Measurements from ENCODE around the gene MYO5A. TPM values are rescaled to one million over a fixed set of nuclear protein-coding genes. Genes with fewer than 3 reads are reported as not detected.

Gene MYO5A
- total RNA-seq, 1 experiment from 2014 or later: 17.6 TPM

DNA sequence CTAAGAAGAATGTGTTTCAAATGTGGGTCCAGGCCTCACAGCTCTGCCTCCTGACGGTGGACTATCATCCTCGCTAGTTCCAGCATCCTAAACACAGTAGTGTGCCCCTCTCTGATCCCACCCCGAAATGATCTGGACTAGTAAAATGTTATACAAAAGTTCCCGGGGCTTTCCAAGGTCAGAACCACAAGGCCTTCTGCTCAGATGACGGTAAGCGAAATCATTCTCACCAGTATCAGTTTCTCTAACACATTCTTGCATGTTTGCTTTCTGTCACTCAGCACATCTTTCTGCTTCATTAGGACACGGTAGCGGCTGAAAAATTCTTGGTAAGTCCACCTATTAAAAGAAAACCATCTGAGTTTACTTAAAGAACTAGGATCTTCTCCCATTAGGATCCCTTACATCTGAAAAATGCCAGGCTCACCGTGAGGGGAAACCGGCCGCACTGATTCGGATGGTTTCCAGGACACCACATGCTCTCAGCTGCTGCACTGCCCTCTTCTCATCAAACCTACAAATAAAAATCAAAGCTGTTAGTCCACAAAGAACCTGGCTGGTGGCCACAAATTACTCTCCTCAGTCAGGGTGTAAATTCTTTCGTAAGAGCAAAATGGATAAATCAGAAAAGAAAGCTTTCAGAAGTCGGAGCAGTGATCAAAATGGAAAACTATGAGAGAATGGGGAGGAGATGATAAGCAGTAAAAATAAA is 149.1 kb downstream of the MYO5A start:
- intact Hi-C loops (cut with micrococcal nuclease): no loop called here
- Histone ChIP-seq H3K9ac (ENCODE audit: low read length) (no peak overlapping the region), H3K9me2 (ENCODE audit: insufficient read depth) (no peaks in the 10 kb centered on the region), H3K27me3 (ENCODE audit: insufficient read depth, low read length) (no peaks in the 10 kb centered on the region), H3K36me3 (ENCODE audit: control insufficient read depth in 1 of 2, insufficient read depth in 2 of 2, low read length in 2 of 2) (no peaks in the 10 kb centered on the region; a peak in 1 of 4 replicates), H3K4me1 (ENCODE audit: control insufficient read depth in 1 of 2, insufficient read depth in 2 of 2, low read length in 2 of 2) (no peaks in the 10 kb centered on the region), H3K4me3 (replicated peaks in 1 of 2; ENCODE audit: low read depth in 1 of 2, low read length in 2 of 2) (no peak overlapping the region), H3K27ac (ENCODE audit: low read depth, low read length) (no peak overlapping the region), H3K4me2 (ENCODE audit: low read length) (no peak overlapping the region), H2AFZ (ENCODE audit: low read depth, low read length, poor library complexity, severe bottlenecking) (no peak overlapping the region), H3K79me2 (ENCODE audit: insufficient read depth, low read length) (no peaks in the 10 kb centered on the region), H3K9me3 (ENCODE audit: control insufficient read depth in 1 of 2, insufficient read depth in 1 of 2, low read depth in 1 of 2, low read length in 2 of 2) (no peaks in the 10 kb centered on the region), H4K20me1 (ENCODE audit: insufficient read depth) (no peaks in the 10 kb centered on the region)
- ChIA-PET RAD21 (ENCODE audit: low non-redundant PET in 1 of 2, low total read pairs in 2 of 2, uncharacterized antibody in 2 of 2, unreplicated experiment in 2 of 2) (no interaction called here), POLR2A (no interaction called here), CTCF (no interaction called here)
- TF ChIP-seq JUND (IDR thresholded peaks at IDR 0.05): no peak
- TF ChIP-seq POLR2AphosphoS5 (IDR thresholded peaks at IDR 0.05; ENCODE audit: low read depth, low read length): no peak
- no peak for TF ChIP-seq SRF (IDR thresholded peaks at IDR 0.05; ENCODE audit: low read depth)
- TF ChIP-seq EZH2 (IDR thresholded peaks at IDR 0.05): no peak
- TF ChIP-seq ZNF274 (IDR thresholded peaks at IDR 0.05; ENCODE audit: low read depth, low read length): no peak
- no peak for TF ChIP-seq POLR2A (IDR thresholded peaks at IDR 0.05; ENCODE audit: borderline replicate concordance, extremely low read depth, insufficient read depth, insufficient read length)
- TF ChIP-seq, protein P1, sequence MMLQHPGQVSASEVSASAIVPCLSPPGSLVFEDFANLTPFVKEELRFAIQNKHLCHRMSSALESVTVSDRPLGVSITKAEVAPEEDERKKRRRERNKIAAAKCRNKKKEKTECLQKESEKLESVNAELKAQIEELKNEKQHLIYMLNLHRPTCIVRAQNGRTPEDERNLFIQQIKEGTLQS (IDR thresholded peaks at IDR 0.05): no peak
- TF ChIP-seq, protein P2, sequence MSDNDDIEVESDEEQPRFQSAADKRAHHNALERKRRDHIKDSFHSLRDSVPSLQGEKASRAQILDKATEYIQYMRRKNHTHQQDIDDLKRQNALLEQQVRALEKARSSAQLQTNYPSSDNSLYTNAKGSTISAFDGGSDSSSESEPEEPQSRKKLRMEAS (IDR thresholded peaks at IDR 0.05): no peak
- TF ChIP-seq ZFX (IDR thresholded peaks at IDR 0.05): no peak
- TF ChIP-seq TCF7L2 (IDR thresholded peaks at IDR 0.05; ENCODE audit: borderline replicate concordance, extremely low read depth, insufficient read depth, insufficient read length): no peak
- TF ChIP-seq, protein P3, sequence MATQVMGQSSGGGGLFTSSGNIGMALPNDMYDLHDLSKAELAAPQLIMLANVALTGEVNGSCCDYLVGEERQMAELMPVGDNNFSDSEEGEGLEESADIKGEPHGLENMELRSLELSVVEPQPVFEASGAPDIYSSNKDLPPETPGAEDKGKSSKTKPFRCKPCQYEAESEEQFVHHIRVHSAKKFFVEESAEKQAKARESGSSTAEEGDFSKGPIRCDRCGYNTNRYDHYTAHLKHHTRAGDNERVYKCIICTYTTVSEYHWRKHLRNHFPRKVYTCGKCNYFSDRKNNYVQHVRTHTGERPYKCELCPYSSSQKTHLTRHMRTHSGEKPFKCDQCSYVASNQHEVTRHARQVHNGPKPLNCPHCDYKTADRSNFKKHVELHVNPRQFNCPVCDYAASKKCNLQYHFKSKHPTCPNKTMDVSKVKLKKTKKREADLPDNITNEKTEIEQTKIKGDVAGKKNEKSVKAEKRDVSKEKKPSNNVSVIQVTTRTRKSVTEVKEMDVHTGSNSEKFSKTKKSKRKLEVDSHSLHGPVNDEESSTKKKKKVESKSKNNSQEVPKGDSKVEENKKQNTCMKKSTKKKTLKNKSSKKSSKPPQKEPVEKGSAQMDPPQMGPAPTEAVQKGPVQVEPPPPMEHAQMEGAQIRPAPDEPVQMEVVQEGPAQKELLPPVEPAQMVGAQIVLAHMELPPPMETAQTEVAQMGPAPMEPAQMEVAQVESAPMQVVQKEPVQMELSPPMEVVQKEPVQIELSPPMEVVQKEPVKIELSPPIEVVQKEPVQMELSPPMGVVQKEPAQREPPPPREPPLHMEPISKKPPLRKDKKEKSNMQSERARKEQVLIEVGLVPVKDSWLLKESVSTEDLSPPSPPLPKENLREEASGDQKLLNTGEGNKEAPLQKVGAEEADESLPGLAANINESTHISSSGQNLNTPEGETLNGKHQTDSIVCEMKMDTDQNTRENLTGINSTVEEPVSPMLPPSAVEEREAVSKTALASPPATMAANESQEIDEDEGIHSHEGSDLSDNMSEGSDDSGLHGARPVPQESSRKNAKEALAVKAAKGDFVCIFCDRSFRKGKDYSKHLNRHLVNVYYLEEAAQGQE (IDR thresholded peaks at IDR 0.05; ENCODE audit: low read depth): no peak
- no peak for TF ChIP-seq CEBPB (IDR thresholded peaks at IDR 0.05; ENCODE audit: low read depth)
- TF ChIP-seq, protein P4, sequence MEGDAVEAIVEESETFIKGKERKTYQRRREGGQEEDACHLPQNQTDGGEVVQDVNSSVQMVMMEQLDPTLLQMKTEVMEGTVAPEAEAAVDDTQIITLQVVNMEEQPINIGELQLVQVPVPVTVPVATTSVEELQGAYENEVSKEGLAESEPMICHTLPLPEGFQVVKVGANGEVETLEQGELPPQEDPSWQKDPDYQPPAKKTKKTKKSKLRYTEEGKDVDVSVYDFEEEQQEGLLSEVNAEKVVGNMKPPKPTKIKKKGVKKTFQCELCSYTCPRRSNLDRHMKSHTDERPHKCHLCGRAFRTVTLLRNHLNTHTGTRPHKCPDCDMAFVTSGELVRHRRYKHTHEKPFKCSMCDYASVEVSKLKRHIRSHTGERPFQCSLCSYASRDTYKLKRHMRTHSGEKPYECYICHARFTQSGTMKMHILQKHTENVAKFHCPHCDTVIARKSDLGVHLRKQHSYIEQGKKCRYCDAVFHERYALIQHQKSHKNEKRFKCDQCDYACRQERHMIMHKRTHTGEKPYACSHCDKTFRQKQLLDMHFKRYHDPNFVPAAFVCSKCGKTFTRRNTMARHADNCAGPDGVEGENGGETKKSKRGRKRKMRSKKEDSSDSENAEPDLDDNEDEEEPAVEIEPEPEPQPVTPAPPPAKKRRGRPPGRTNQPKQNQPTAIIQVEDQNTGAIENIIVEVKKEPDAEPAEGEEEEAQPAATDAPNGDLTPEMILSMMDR (IDR thresholded peaks at IDR 0.05 in 2 of 3, conservative IDR thresholded peaks at IDR 0.05 in 1 of 3; ENCODE audit: borderline replicate concordance in 1 of 3, insufficient read depth in 1 of 3, low read depth in 2 of 3, low read length in 2 of 3): no peak
- no peak for TF ChIP-seq CBX3 (IDR thresholded peaks at IDR 0.05; ENCODE audit: low read depth)
- no peak for TF ChIP-seq ELF1 (IDR thresholded peaks at IDR 0.05; ENCODE audit: borderline replicate concordance, low read depth)
- no peak for TF ChIP-seq EGR1 (IDR thresholded peaks at IDR 0.05; ENCODE audit: low read depth)
- DNase-seq (ENCODE audit: low read depth, low spot score): no peak
- no peak for ATAC-seq
- no TSS peak for BruUV-seq (replicated peaks)

All from HCT116 (cell line).